Ishikawa (cell line): Measurements from ENCODE around the gene ARHGAP22.

ENCODE experiments used
- CREB1 ChIP-seq: IDR thresholded peaks from 2 replicates; pipeline ENCODE4 v1.6.1; 2012; ENCODE audit warnings: low read depth
- EP300 ChIP-seq: IDR thresholded peaks from 2 replicates; pipeline ENCODE4 v1.6.1; 2012; ENCODE audit warnings: borderline replicate concordance

GRCh38 chr10:48634198-48634983 lies 29.5 kb upstream of the ARHGAP22 start:
- no peak for TF ChIP-seq CREB1
- no peak for TF ChIP-seq EP300
